Ishikawa (cell line): ENCODE results near the gene EZH2.

Experiments
- CEBPB ChIP-seq: IDR thresholded peaks from 2 replicates; pipeline ENCODE4 v1.6.1; 2012
- CREB1 ChIP-seq: IDR thresholded peaks from 2 replicates; pipeline ENCODE4 v1.6.1; 2012; ENCODE audit warnings: low read depth
- EP300 ChIP-seq: IDR thresholded peaks from 2 replicates; pipeline ENCODE4 v1.6.1; 2012; ENCODE audit warnings: borderline replicate concordance
- FOXM1 ChIP-seq: IDR thresholded peaks from 2 replicates; pipeline ENCODE4 v1.6.1; 2012; ENCODE audit warnings: low read depth, borderline replicate concordance
- MAX ChIP-seq: IDR thresholded peaks from 2 replicates; pipeline ENCODE4 v1.6.1; 2012
- NFIC ChIP-seq: IDR thresholded peaks from 2 replicates; pipeline ENCODE4 v1.6.1; 2012
- RAD21 ChIP-seq: IDR thresholded peaks from 2 replicates; pipeline ENCODE4 v1.6.1; 2012; ENCODE audit warnings: low read depth
- REST ChIP-seq: IDR thresholded peaks from 2 replicates; pipeline ENCODE4 v1.6.1; 2012; ENCODE audit warnings: low read depth, mild to moderate bottlenecking
- TCF12 ChIP-seq: IDR thresholded peaks from 2 replicates; pipeline ENCODE4 v1.6.1; 2012; ENCODE audit warnings: low read depth

GRCh38 chr7:148770004-148770403 lies 114.1 kb downstream of the EZH2 start:
- TF ChIP-seq EP300: no peak
- no peak for TF ChIP-seq CREB1
- no peak for TF ChIP-seq FOXM1
- no peak for TF ChIP-seq REST
- TF ChIP-seq NFIC: no peak
- TF ChIP-seq CEBPB: no peak
- no peak for TF ChIP-seq RAD21
- no peak for TF ChIP-seq TCF12
- no peak for TF ChIP-seq MAX
